ENCODE data around the gene ANGPT4. TPM values are rescaled to one million over a fixed set of nuclear protein-coding genes. Genes with fewer than 3 reads are reported as not detected.

Gene ANGPT4
- total RNA-seq, 1 experiment from 2014 or later: not detected

GRCh38 chr20:822651-823573 lies 93.2 kb downstream of the ANGPT4 start:
- no peaks in the 10 kb centered on the region for H3K36me3 ChIP-seq (ENCODE audit: control insufficient read depth, insufficient read depth, low read length)
- H3K27ac ChIP-seq (ENCODE audit: low read length): no peak overlapping the region
- ATAC-seq (no peak), DNase-seq (ENCODE audit: low read depth, low spot score) (no peak)
- BruUV-seq (replicated peaks): no TSS peak
- no peaks in the 10 kb centered on the region for H3K9me3 ChIP-seq (ENCODE audit: control insufficient read depth, insufficient read depth, low read depth, low read length)
- intact Hi-C loops (cut with micrococcal nuclease; ENCODE audit: unreplicated experiment) (no loop called here), in situ Hi-C loops (cut with HindIII; ENCODE audit: low pct_unique_long_range_greater_than_20kb, low sequenced_read_pairs) (no loop called here)
- ChIA-PET CTCF (no interaction called here), POLR2A (interaction anchor here (0.6 kb wide), 1 partner anchor 183 kb away, joined by 3 read pairs; no protein-coding TSS in a partner anchor)
- no peaks in the 10 kb centered on the region for H3K27me3 ChIP-seq (ENCODE audit: control insufficient read depth, insufficient read depth, low read length)
- no peak for TF ChIP-seq CTCF (IDR thresholded peaks at IDR 0.05)
- no peaks in the 10 kb centered on the region for H3K4me1 ChIP-seq (ENCODE audit: control insufficient read depth, insufficient read depth, low read length)
- H3K4me3 ChIP-seq (ENCODE audit: low read depth in 2 of 2, low read length in 2 of 2): no peak overlapping the region

- in situ Hi-C loops (cut with HindIII; ENCODE audit: low pct_unique_long_range_greater_than_20kb, low sequenced_read_pairs) (no loop called here), intact Hi-C loops (cut with micrococcal nuclease; ENCODE audit: unreplicated experiment) (no loop called here)
These were observed 94.4 kb downstream of the ANGPT4 start for GRCh38 chr20:821731-822065.

More at GRCh38 chr20:821731-822065, 94.4 kb downstream of the ANGPT4 start:
- CTCF ChIA-PET: no interaction called here
- no peak for TF ChIP-seq TCF7L2 (IDR thresholded peaks at IDR 0.05; ENCODE audit: low read depth, low read length)
- TF ChIP-seq SIN3A (IDR thresholded peaks at IDR 0.05; ENCODE audit: borderline replicate concordance, insufficient read depth, low read depth, low read length): no peak
- TF ChIP-seq CTCF (IDR thresholded peaks at IDR 0.05): no peak
- TF ChIP-seq POLR2AphosphoS5 (IDR thresholded peaks at IDR 0.05; ENCODE audit: low read depth, low read length): no peak
- TF ChIP-seq REST (IDR thresholded peaks at IDR 0.05; ENCODE audit: insufficient read depth in 1 of 2, low read depth in 2 of 2, low read length in 1 of 2): no peak
- H3K9me3 ChIP-seq (ENCODE audit: control insufficient read depth, insufficient read depth, low read depth, low read length): no peaks in the 10 kb centered on the region
- ATAC-seq (no peak), DNase-seq (ENCODE audit: low read depth, low spot score) (no peak)
- no peaks in the 10 kb centered on the region for H3K27me3 ChIP-seq (ENCODE audit: control insufficient read depth, insufficient read depth, low read length)
- H3K4me1 ChIP-seq (ENCODE audit: control insufficient read depth, insufficient read depth, low read length): no peaks in the 10 kb centered on the region
- POLR2A ChIA-PET: no interaction called here
- no peak overlapping the region for H3K27ac ChIP-seq (ENCODE audit: low read length)
- H3K4me3 ChIP-seq (ENCODE audit: low read depth in 2 of 2, low read length in 2 of 2): no peak overlapping the region
- no peaks in the 10 kb centered on the region for H3K36me3 ChIP-seq (ENCODE audit: control insufficient read depth, insufficient read depth, low read length)
- BruUV-seq (replicated peaks): no TSS peak
